ENCODE results near the gene ABLIM2.

Gene ABLIM2

GRCh38 chr4:8066336-8066931, 92.2 kb downstream of the ABLIM2 start:
- no peak for DNase-seq

GRCh38 chr4:8063974-8064563, 94.5 kb downstream of the ABLIM2 start:
- no peak for DNase-seq

GRCh38 chr4:8061573-8061972, 97.0 kb downstream of the ABLIM2 start:
- no peak for DNase-seq

- no peak for DNase-seq
These were observed 97.5 kb downstream of the ABLIM2 start for GRCh38 chr4:8061145-8061544.

DNA sequence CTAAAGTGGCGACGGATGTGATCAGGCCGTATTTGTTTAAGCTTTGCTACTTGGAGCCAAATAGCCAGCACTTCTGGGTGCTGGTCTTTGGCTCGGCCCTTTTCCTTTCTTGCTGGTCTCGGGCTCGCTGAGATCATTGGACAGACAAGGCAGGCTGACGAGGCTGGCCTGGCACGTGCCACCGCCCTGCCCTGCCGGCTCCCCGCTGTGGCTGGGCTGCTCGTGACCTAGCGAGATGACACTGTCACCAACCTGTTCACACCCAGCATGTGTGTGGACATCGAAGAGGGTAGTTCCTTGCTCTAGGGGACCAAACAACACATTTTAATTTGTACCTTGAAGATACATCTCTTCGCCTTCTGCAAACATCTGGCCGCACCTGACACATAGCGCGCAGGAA, 98.0 kb downstream of the ABLIM2 start:
- no peak for DNase-seq

DNA sequence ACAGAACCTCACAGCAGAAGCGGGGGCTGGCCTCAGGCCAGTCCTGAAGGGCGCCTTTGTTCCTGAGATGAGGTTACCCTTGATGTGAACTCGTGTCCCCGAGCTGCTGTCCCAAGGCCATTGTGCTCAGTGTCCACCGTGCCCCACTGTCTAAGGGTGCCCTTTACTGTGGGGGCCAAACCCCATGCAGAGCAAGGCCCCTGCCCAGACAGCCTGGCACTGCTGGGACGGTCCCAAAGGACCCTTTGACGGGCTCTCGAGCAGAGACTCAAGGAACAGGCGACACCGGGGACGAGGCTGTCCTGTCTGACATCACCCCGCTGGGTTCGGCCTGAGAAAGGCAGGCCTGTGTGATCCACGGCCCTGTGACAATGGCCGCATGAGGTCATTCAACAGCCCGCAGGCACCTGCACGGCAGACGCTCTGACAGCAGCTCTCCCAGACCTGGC, 100.6 kb downstream of the ABLIM2 start:
- DNase-seq = no peak

GRCh38 chr4:8055206-8055605, 103.4 kb downstream of the ABLIM2 start:
- no peak for DNase-seq

- DNase-seq = no peak
These were observed 104.7 kb downstream of the ABLIM2 start for GRCh38 chr4:8053688-8054449.

DNA sequence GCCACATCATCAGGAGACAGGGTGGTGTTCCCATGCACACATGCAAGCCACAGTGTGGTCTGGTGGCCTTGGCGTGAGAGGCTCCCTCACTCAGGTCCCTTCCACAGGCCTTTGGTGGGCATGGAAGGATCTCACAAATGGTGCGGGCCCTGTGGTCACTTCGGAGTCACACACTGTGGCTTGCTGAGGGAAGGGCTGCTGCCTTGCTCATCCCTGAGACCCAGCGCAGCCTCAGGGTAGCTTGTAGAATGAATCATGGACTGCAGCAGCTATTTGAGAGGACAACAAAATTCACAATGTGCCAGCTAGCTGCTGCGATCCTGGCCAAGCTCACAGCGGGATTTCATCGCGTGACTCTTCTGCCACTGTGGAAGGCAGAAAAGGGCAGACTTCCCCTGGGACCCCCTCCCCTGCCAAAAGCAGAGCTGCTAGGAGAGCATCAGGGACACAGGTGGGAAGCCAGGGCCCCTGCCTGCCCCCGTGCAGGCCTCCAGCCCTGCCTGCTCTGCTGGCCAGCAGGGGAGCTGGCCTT, 106.4 kb downstream of the ABLIM2 start:
- no peak for DNase-seq

- DNase-seq = no peak
These were observed 107.0 kb downstream of the ABLIM2 start for GRCh38 chr4:8051644-8052043.

DNA sequence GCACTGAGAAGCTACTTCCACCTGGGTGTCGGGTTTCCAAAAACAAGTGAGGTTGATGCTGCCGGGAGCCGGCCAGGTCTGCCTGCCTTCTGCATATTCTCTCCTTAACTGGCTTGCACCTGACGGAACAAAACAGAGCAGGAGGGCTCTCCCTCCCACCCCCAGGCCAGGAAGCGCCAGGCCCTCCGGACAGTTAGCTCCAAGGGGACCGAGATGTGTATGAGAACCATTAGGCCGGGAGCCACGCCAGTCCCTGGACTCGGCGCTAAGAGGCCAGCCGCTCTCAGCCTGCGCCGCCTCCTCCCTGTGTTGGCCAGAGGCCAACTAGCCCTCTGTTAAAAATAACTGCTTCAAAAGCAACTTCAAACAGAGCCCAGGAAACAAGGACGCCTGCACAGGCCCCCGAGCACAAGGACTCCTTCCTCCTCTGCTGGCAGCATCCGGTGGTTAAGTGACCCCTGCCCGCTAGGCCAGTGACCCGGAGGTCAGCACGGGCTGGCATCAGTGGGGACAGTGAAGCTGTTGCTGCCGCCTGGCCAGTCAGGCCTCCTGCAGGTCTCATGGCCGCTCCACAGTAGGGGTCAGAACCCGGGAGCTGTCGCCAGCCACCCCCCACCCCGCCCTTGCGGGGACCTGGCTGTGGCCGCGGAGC, 107.9 kb downstream of the ABLIM2 start:
- no peak for DNase-seq

GRCh38 chr4:8050180-8050554, 108.4 kb downstream of the ABLIM2 start:
- DNase-seq = no peak

DNA sequence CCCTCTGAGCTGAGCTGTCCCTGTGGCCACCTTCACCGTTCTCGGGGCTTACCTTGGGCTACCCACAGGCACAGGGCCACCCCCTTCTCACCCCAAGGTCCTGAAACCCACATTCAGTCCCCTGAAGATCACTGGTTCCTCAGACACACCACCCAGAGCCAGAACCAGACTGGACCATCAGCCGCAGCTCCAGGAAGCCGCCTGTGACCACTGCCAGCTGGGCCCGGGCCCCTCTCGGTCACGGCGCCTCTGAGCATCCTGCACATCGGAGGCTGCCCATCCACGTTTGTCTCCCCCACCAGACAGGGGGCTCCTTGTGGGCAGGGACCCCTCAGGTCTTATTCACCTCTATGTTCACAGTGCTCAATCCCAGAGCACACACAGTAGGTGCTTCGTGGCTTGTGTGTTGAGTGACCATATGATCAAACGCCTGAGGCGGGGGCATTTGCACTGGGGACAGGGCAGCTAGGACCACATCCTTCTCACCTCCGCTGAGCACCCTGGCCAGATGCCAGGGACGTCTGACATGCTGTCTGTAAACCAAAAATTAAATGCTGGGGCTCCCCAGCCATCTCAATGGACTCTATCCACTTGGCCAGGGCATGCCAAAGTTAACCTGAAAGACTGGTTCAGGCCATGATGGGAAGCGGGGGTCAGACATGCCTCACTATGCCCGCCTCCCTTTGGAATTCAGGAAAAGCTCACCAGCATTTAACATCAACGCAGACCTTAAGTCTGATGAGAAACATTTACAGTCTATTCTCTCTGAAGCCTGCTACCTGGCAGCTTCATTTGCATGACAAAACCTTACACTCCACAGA, 109.5 kb downstream of the ABLIM2 start:
- DNase-seq = no peak

DNA sequence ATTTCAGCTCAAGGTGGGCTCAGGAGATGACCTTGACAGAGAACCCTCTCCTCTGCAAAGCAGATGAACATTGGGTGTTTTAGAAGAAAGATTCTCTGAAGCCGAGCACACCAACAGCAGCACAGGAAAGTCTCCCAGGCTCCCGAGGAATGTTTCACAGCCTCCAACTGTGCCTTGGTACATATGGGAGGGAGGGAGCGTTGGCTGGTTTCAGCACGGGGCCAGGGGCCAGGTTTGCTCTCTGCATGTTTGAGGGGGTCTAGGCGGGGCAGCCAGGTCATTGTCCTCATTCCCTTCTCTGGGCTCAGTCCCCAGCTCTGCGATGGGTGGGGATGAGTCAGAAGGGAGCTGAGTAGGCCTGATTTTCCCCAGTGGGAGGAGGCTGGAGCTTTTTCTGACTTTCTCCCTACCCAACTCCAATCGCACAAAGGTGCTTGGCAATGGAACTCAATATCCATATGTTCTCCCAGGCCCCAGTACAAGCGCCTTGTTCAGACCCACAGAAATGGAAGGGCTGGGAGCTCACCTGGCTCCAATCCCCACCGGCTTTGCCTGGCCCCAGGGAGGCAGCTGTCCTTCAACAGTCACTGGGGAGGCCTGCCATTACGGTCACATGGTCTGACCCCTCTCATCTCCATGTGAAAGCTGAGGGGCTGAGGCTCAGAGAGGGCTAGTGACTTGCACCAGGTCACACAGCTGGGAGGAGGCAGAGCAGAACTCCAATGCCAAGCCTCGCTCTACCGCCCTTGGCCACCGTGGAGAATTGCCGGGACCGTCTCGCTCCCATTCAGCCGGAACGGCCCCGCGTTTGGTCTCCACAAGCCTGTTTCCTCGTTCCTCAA, 110.6 kb downstream of the ABLIM2 start:
- DNase-seq = no peak

DNA sequence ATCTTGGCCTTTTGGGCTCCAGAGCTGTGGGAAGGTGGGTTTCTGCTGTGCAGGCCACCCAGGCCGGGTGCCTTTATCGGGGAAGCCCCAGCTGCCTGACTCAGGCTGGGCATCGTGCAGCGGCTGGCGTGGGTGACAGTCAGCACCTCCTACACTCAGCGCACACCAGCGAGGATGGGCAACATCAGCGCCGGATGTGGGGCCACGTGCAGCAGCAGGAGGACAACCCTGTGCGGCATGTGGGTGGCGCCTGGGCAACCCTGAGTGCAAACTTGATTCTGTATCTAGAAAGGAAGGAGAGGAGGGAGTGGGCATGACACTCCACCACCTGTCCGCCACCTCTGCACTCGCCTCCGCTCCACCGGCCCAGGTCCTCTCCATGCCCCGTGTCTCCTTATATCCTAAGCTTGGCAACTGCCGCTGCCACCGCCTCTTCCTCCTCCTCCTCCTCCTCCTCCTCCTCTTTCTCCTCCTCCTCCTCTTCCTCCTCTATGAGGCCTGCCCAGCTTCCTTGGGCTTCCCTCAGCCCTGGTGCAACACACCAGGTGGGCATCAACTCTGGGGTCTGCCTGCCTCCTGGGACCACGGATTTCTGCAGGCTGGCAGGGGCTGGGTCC, 111.6 kb downstream of the ABLIM2 start:
- DNase-seq = no peak

- no peak for DNase-seq
These were observed 112.7 kb downstream of the ABLIM2 start for GRCh38 chr4:8045909-8046308.

- no peak for DNase-seq
These were observed 113.9 kb downstream of the ABLIM2 start for GRCh38 chr4:8044699-8045098.

DNA sequence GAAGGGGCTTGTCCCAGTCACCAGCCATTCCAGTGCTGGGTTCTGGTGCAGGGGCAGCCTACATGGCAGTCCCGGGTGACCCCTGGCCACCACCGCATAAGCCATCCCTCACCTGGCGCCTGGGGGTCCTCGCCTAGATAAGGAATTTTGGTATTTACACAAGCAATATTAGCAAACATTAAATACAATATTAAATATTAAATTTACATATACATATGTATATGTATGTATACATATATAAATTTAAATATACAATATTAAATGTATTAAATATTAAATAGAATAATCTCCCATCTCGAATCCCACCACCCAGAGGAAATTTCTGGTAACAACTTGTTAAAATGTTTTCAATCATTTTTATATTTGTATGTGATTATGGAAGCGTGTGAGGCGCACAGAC, 114.4 kb downstream of the ABLIM2 start:
- no peak for DNase-seq

DNA sequence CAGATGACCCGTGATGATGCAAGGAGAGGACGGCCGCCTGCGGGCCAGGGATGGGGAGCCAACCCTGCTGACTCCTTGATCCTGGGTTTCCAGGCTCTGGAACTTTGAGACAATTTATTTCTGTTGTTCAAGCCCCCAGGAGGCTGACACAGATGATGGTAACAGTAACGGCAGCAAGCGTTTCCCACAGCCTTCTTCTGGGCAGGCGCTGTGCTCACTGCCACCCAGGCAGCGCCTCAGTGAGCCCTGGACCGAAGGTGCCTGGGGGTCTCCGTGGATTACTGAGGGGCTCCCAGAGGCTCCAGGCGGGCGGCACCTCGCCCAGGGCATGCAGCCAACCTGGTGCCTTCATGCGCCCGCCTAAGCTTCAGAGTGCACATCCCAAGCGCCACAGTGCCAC, 115.0 kb downstream of the ABLIM2 start:
- DNase-seq = no peak

GRCh38 chr4:8041868-8042267, 116.7 kb downstream of the ABLIM2 start:
- DNase-seq = no peak

DNA sequence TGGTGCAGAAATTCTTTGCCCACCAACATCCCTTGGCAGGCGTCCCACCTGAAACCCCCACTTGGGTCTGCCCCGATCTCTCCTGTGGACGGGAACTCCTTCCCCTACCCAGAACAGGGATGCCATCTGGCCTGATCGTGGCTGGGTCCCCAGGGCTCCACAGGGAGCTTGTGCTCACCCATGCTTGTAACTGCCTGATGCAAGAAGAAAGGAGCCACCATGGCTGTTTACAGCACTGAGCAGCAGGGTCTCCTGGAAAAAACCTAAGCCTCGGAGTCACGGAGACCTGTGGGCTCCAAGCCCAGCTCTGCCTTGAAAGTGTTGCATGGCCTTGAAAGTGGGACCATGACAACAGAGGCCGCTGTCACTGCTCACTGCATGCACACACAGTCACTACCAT, 117.4 kb downstream of the ABLIM2 start:
- no peak for DNase-seq
